Tibial nerve (tissue), 4 donors: Measurements from ENCODE around the gene LTBP2. TPM values are rescaled to one million over a fixed set of nuclear protein-coding genes. Genes with fewer than 3 reads are reported as not detected.

Source experiments
- DNase-seq, 2 donors: peaks; one replicate each; pipeline ENCODE4 v3.0.0-alpha.2; 2019; ENCODE audit warnings: low spot score in 2 of 2
- H3K27ac ChIP-seq, 4 donors: fragments of 200-600 bp; sonication (generic) in 3 of 4; one replicate each; pipeline ENCODE4 v1.5.1; 2017 to 2019; ENCODE audit warnings: mild to moderate bottlenecking in 1 of 4
- H3K27me3 ChIP-seq, 2 donors: fragments of 200-600 bp; sonication (generic) in 1 of 2; one replicate each; pipeline versions ENCODE4 v1.5.1 to v1.6.0; 2017 to 2019
- H3K36me3 ChIP-seq, 3 donors: fragments of 200-600 bp; sonication (generic); one replicate each; pipeline ENCODE4 v1.5.1; 2018 to 2019
- H3K4me1 ChIP-seq, 4 donors: fragments of 200-600 bp; sonication (generic) in 3 of 4; one replicate each; pipeline ENCODE4 v1.5.1; 2017 to 2019
- H3K4me3 ChIP-seq, 4 donors: fragments of 200-600 bp; sonication (generic) in 3 of 4; one replicate each; pipeline ENCODE4 v1.5.1; 2017 to 2019; ENCODE audit warnings: mild to moderate bottlenecking in 1 of 4, moderate library complexity in 1 of 4
- H3K9me3 ChIP-seq, 4 donors: fragments of 200-600 bp; sonication (generic) in 3 of 4; one replicate each; pipeline ENCODE4 v1.5.1; 2017 to 2019
- CTCF ChIP-seq, 5 experiments: fragments of 200-600 bp in 3 of 5; fragments of 450-650 bp in 2 of 5; sonication (generic) in 3 of 5; IDR thresholded peaks; one replicate each; pipeline ENCODE4 v1.5.1; 2016 to 2019; ENCODE audit warnings: antibody characterized with exemption in 5 of 5, mild to moderate bottlenecking in 3 of 5, moderate library complexity in 2 of 5
- EP300 ChIP-seq, 2 donors: sonication (generic); formaldehyde crosslinking; IDR thresholded peaks; one replicate each; pipeline ENCODE4 v1.6.1; 2017; ENCODE audit warnings: antibody characterized with exemption in 2 of 2, mild to moderate bottlenecking in 1 of 2
- POLR2A ChIP-seq, 2 donors: fragments of 450-650 bp; IDR thresholded peaks; one replicate each; pipeline ENCODE4 v1.6.1; 2017; ENCODE audit warnings: antibody characterized with exemption in 2 of 2, mild to moderate bottlenecking in 2 of 2, moderate library complexity in 2 of 2
- WGBS, 2 donors: methylation state at CpG; one replicate each; pipeline ENCODE4 v1.1.5; 2018; 5-methylcytosine and 5-hydroxymethylcytosine counted together
- total RNA-seq, 4 donors: library from RNA; depleted of rRNA; stranded (reverse); fragments of >200 nt; gene quantifications; one replicate each; pipeline ENCODE4 v1.1.0, GENCODE V29; 2016

Gene LTBP2
- total RNA-seq, 4 donors from 2014 or later, result 67.1 to 276 (median 134) TPM

- DNase-seq, result no peak
These were observed 90.3 kb downstream of the LTBP2 start for GRCh38 chr14:74521756-74522155.

GRCh38 chr14:74519316-74520074 is 92.5 kb downstream of the LTBP2 start:
- WGBS, 2 donors, result 68 to 77% methylated on average over 6 of the region's 6 CpGs
- Histone ChIP-seq H3K4me3 (no peak overlapping the region), H3K27ac (peak overlapping the region in 1 of 4 donors; percentile 11), H3K27me3 (no peaks in the 10 kb centered on the region), H3K4me1 (peaks cover 0 to 24% (median under 1%) of the 10 kb centered on the region in 4 donors), H3K9me3 (no peaks in the 10 kb centered on the region), H3K36me3 (peaks cover 0 to 33% (median 0%) of the 10 kb centered on the region in 3 donors)
- no peak for DNase-seq
- TF ChIP-seq EP300 (IDR thresholded peaks at IDR 0.05) (no peak), POLR2A (IDR thresholded peaks at IDR 0.05) (no peak)

More at GRCh38 chr14:74521756-74522155, 90.3 kb downstream of the LTBP2 start:
- Histone ChIP-seq H3K36me3 (peaks cover 0 to 27% (median 0%) of the 10 kb centered on the region in 3 donors), H3K9me3 (no peaks in the 10 kb centered on the region), H3K4me1 (peaks cover 0 to 34% (median 8%) of the 10 kb centered on the region in 4 donors), H3K4me3 (no peak overlapping the region), H3K27ac (peak overlapping the region in 1 of 4 donors; percentile 16), H3K27me3 (no peaks in the 10 kb centered on the region)
- 82 to 85% methylated on average over 10 of the region's 10 CpGs for WGBS, 2 donors
- TF ChIP-seq POLR2A (IDR thresholded peaks at IDR 0.05) (no peak), EP300 (IDR thresholded peaks at IDR 0.05) (no peak), CTCF (IDR thresholded peaks at IDR 0.05) (no peak)

GRCh38 chr14:74518221-74518620 is 93.8 kb downstream of the LTBP2 start:
- H3K27ac ChIP-seq, result no peak overlapping the region
- WGBS, 2 donors, result 80 to 81% methylated on average over 6 of the region's 6 CpGs

GRCh38 chr14:74517731-74518130 is 94.3 kb downstream of the LTBP2 start:
- H3K36me3 ChIP-seq, result peaks cover 0 to 29% (median 0%) of the 10 kb centered on the region in 3 donors
- no peak overlapping the region for H3K4me3 ChIP-seq
- H3K4me1 ChIP-seq, result peaks cover 0 to 30% (median 0%) of the 10 kb centered on the region in 4 donors
- H3K9me3 ChIP-seq, result no peaks in the 10 kb centered on the region
- 77 to 80% methylated on average over 4 of the region's 4 CpGs for WGBS, 2 donors
- TF ChIP-seq EP300 (IDR thresholded peaks at IDR 0.05) (no peak), CTCF (IDR thresholded peaks at IDR 0.05) (no peak), POLR2A (IDR thresholded peaks at IDR 0.05) (no peak)
- no peaks in the 10 kb centered on the region for H3K27me3 ChIP-seq
- H3K27ac ChIP-seq, result no peak overlapping the region
- DNase-seq, result no peak

More at GRCh38 chr14:74518221-74518620, 93.8 kb downstream of the LTBP2 start:
- no peak for DNase-seq
- Histone ChIP-seq H3K9me3 (no peaks in the 10 kb centered on the region), H3K27me3 (no peaks in the 10 kb centered on the region), H3K36me3 (peaks cover 0 to 33% (median 0%) of the 10 kb centered on the region in 3 donors), H3K4me3 (no peak overlapping the region), H3K4me1 (peaks cover 0 to 26% (median 0%) of the 10 kb centered on the region in 4 donors)
- TF ChIP-seq POLR2A (IDR thresholded peaks at IDR 0.05), result no peak
- no peak for TF ChIP-seq EP300 (IDR thresholded peaks at IDR 0.05)
- no peak for TF ChIP-seq CTCF (IDR thresholded peaks at IDR 0.05)

- Histone ChIP-seq H3K4me1 (peaks cover 0 to 41% (median 2%) of the 10 kb centered on the region in 4 donors), H3K27me3 (no peaks in the 10 kb centered on the region), H3K36me3 (peaks cover 0 to 18% (median 0%) of the 10 kb centered on the region in 3 donors), H3K9me3 (no peaks in the 10 kb centered on the region), H3K27ac (peak overlapping the region in 1 of 4 donors; percentile 77), H3K4me3 (no peak overlapping the region)
- WGBS, 2 donors, result 61 to 71% methylated on average over 11 to 12 of the region's 12 CpGs
- DNase-seq, result no peak
- TF ChIP-seq EP300 (IDR thresholded peaks at IDR 0.05) (no peak), POLR2A (IDR thresholded peaks at IDR 0.05) (no peak), CTCF (IDR thresholded peaks at IDR 0.05) (no peak)
These were observed 95.4 kb downstream of the LTBP2 start for GRCh38 chr14:74516451-74517160.
